ENCODE data around the gene LRRC8E.
"Not testable (repeated sequence)": the region's sequence is repeated elsewhere in the genome, so short reads cannot be mapped to it uniquely, and the experiment has no call there.

LRRC8E gene

DNA sequence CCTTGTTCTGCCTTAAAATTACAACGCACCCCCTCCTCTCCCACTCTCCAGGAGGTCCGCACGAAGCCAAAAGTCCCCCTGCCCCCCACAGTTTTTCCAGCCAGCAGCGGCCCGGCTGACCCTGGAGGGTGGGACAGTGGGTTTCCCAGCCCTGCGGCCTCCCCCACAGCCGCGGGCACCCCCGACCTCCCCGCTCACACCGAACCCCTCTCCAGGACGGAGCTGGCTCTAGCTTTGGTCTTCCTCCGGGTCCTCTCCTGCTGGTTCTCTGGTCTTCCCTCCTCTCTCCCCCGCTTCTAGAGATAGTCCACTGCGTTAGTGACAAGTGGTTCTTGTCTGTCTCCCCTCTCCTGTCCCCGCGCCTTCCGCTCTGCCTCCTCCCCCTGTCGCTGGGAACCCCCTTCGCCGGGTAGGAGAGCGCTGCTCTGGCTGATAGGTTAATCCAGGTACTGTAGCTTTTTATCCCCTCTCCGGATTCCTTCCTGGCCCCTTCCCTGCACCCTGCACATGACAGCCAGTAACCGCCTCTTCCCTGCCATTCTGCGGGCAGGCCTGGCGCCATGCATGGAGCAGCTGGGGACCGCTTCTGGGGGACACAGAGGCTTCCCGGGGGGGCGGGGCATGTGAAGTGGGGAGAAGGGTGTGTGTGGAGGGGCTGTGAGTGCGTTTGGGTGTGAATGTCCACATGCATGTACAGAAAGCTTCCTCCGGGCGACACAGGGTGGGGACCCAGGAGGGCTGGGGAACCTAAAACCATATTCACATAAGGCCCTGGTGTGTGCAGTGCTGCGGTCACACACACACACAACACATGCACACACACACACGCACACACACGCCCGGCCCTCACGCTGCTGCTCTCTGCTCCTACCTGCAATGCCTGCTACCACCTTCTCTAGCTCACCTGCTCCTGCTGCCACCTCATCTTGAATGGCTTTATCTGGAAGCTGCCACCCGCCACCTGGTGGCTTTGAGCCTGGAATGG is 31.3 kb upstream of the LRRC8E start:
- no peak overlapping the region for H3K27ac ChIP-seq
- TF ChIP-seq, protein P1, sequence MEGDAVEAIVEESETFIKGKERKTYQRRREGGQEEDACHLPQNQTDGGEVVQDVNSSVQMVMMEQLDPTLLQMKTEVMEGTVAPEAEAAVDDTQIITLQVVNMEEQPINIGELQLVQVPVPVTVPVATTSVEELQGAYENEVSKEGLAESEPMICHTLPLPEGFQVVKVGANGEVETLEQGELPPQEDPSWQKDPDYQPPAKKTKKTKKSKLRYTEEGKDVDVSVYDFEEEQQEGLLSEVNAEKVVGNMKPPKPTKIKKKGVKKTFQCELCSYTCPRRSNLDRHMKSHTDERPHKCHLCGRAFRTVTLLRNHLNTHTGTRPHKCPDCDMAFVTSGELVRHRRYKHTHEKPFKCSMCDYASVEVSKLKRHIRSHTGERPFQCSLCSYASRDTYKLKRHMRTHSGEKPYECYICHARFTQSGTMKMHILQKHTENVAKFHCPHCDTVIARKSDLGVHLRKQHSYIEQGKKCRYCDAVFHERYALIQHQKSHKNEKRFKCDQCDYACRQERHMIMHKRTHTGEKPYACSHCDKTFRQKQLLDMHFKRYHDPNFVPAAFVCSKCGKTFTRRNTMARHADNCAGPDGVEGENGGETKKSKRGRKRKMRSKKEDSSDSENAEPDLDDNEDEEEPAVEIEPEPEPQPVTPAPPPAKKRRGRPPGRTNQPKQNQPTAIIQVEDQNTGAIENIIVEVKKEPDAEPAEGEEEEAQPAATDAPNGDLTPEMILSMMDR (conservative IDR thresholded peaks at IDR 0.05), result no peak

DNA sequence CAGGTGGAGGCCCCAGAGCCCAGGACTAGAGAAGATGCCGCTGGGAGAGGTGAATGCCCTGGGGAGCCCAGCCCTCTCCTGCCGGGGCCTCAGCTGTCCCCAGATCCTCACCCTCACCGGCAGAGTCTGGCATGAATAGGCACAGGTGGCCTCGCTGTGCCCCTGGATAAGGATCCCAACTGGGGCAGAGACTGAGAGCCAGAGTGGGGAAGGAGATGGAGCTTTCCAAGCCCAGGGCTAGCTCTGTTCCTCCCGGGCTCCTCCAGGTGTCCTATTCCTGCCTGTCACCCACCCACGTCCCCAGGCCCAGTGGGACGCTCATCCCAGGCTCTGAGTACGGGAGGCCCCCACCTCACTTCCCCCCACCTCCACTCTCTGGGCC is 30.6 kb upstream of the LRRC8E start:
- TF ChIP-seq, protein P1 (conservative IDR thresholded peaks at IDR 0.05), result no peak
- no peak overlapping the region for H3K27ac ChIP-seq

DNA sequence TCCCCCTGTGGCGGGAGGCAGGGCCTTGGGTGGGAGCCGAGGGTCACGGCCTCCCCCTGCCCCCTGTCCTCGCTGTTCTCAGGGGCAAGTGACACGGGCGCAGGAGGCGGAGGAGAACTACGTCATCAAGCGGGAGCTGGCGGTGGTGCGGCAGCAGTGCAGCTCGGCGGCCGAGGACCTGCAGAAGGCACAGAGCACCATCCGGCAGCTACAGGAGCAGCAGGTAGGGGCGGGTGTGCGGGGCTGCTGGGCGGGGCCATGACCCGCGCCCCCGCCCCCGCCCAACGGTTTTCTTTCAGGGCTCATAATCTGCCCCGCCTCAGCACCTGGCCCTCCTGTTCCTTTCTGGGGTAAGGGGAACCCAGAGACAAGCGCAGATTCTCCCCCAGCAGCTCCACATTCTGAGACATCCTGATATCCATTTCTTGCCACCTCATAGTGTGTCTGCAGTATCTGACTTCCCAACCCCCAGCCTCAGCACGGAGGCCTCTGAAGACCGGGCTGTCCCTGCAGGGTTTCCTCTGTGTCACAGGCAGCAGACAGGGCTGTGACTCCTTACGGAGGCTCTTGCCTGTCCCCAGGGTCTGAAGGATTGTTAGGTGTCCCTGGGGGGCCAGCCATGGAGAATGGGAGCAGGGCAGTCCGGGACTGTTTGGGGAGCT is 30.1 kb upstream of the LRRC8E start:
- H3K27ac ChIP-seq, result no peak overlapping the region
- TF ChIP-seq, protein P1 (conservative IDR thresholded peaks at IDR 0.05), result no peak

DNA sequence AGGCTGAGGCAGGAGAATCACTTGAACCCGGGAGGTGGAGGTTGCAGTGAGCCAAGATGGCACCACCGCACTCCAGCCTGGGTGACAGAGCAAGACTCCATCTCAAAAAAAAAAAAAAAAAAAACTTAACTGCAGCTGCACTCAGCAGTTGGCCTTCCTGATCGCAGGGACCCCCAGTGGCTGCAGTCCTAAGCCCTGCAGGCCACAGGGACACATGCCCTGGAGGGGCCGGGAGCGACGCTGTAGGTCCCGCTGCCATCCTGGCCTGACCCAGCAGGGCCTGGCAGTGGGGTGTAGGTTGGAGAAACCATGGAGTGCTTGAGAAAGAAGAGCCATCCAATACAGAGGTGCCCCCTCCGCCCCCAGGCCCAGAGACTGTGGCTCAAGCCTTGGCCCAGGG is 29.2 kb upstream of the LRRC8E start:
- not testable (repeated sequence) for H3K27ac ChIP-seq

DNA sequence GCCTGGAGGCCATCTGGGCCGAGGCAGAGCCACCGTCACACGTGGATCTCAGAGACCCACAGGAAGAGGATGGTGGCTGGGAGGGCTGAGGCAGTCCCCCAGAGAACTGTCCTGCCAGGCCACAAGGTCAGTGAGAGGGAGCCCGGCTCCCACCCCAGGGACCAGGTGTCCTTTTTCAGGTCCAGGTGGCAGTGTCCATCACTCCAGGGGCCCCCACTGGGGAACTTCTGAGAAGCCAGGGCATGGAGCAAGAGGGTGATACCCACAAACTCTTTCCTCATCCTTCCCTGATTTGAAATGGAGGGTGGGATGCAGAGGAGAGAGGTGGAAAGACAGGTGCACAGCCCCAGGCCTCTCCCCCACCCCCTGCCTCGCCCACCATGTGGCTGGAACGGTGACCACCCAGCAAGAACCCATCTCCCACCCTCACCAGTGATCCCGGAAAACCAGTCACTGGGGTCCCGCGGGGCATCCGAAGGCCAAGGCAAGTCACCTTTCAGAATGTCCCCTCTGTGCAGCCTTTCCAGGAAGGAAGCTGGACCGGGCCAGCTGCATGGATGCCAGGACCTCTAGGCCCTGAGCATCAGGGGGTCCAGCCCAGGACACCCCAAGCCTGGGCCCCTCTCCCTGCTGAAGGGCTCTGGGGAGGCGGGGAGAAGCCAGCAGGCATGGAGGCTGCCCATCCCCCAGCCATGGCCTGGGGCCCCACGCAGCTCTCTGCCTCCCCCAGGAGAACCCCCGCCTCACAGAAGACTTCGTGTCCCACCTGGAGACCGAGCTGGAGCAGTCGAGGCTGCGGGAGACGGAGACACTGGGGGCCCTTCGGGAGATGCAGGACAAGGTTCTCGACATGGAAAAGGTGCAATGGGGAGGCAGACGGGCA is 28.2 kb upstream of the LRRC8E start:
- TF ChIP-seq, protein P1 (conservative IDR thresholded peaks at IDR 0.05), result no peak
- H3K27ac ChIP-seq, result no peak overlapping the region

- TF ChIP-seq, protein P1 (conservative IDR thresholded peaks at IDR 0.05), result no peak
- H3K27ac ChIP-seq, result no peak overlapping the region
Observed at GRCh38 chr19:7860714-7861618, 27.3 kb upstream of the LRRC8E start.

Measured in VCaP (cell line).